H9 (cell line): ENCODE results near the gene ANKRD7. TPM values are rescaled to one million over a fixed set of nuclear protein-coding genes. Genes with fewer than 3 reads are reported as not detected.

Experiments
- DNase-seq: peaks from one replicate; pipeline ENCODE4 v3.0.0-alpha.2; 2017
- H2AFZ ChIP-seq: one replicate; pipeline ENCODE4 v1.6.1; 2013; ENCODE audit warnings: mild to moderate bottlenecking, low read length, control low read depth, moderate library complexity
- H2AK5ac ChIP-seq: 2 replicates; pipeline ENCODE4 v1.6.1; 2013; ENCODE audit warnings: low read length, control low read depth, mixed read lengths; ENCODE audit not compliant: insufficient read length
- H2BK120ac ChIP-seq: one replicate; pipeline ENCODE4 v1.6.1; 2013; ENCODE audit warnings: low read depth, mild to moderate bottlenecking, low read length, control low read depth, inconsistent platforms; ENCODE audit not compliant: poor library complexity, severe bottlenecking
- H2BK12ac ChIP-seq: 2 replicates; pipeline ENCODE4 v1.6.1; 2013; ENCODE audit warnings: low read length, control low read depth, mixed read lengths, low read depth; ENCODE audit not compliant: insufficient read length
- H2BK15ac ChIP-seq: 2 replicates; pipeline ENCODE4 v1.6.1; 2013; ENCODE audit warnings: low read depth, low read length, control low read depth
- H2BK20ac ChIP-seq: one replicate; pipeline ENCODE4 v1.6.1; 2013; ENCODE audit warnings: low read depth, mild to moderate bottlenecking, low read length, control low read depth, inconsistent platforms; ENCODE audit not compliant: poor library complexity, severe bottlenecking
- H2BK5ac ChIP-seq: 2 replicates; pipeline ENCODE4 v1.6.1; 2013; ENCODE audit warnings: low read length, control low read depth, mixed read lengths; ENCODE audit not compliant: insufficient read length
- H3K14ac ChIP-seq: 2 replicates; pipeline ENCODE4 v1.6.1; 2013; ENCODE audit warnings: low read length, control low read depth; ENCODE audit not compliant: insufficient read depth
- H3K18ac ChIP-seq: 2 replicates; pipeline ENCODE4 v1.6.1; 2013; ENCODE audit warnings: low read depth, mild to moderate bottlenecking, mixed read lengths, low read length, control low read depth; ENCODE audit not compliant: insufficient read length
- H3K23ac ChIP-seq: 2 replicates; pipeline ENCODE4 v1.6.1; 2013; ENCODE audit warnings: low read length, control low read depth, mixed read lengths, low read depth; ENCODE audit not compliant: insufficient read length
- H3K23me2 ChIP-seq: 2 replicates; pipeline ENCODE4 v1.6.1; 2013; ENCODE audit warnings: low read depth, mild to moderate bottlenecking, mixed read lengths, low read length, control low read depth; ENCODE audit not compliant: insufficient read length, poor library complexity, severe bottlenecking
- H3K27ac ChIP-seq: 2 replicates; pipeline ENCODE4 v1.5.1; 2013; ENCODE audit warnings: low read length, control low read depth, mixed read lengths, low read depth; ENCODE audit not compliant: insufficient read length
- H3K27me3 ChIP-seq: 2 replicates; pipeline ENCODE4 v1.6.1; 2013; ENCODE audit warnings: low read length, control low read depth, inconsistent platforms; ENCODE audit not compliant: insufficient read depth
- H3K4ac ChIP-seq: 2 replicates; pipeline ENCODE4 v1.6.1; 2013; ENCODE audit warnings: low read depth, mild to moderate bottlenecking, control low read depth, inconsistent platforms, low read length, moderate library complexity
- H3K4me1 ChIP-seq: 2 replicates; pipeline ENCODE4 v1.6.1; 2013; ENCODE audit warnings: low read length, control low read depth, inconsistent platforms; ENCODE audit not compliant: insufficient read depth
- H3K4me2 ChIP-seq: 2 replicates; pipeline ENCODE4 v1.6.1; 2013; ENCODE audit warnings: low read length, control low read depth, mixed read lengths; ENCODE audit not compliant: insufficient read length, insufficient read depth
- H3K56ac ChIP-seq: 2 replicates; pipeline ENCODE4 v1.6.1; 2013; ENCODE audit warnings: low read depth, mild to moderate bottlenecking, mixed read lengths, low read length, control low read depth; ENCODE audit not compliant: insufficient read length
- H3K79me1 ChIP-seq: 2 replicates; pipeline ENCODE4 v1.6.1; 2013; ENCODE audit warnings: low read depth, mild to moderate bottlenecking, moderate library complexity, low read length, control low read depth, inconsistent platforms; ENCODE audit not compliant: insufficient read depth, poor library complexity, severe bottlenecking
- H3K79me2 ChIP-seq: 2 replicates; pipeline ENCODE4 v1.6.1; 2013; ENCODE audit warnings: low read length, control low read depth, inconsistent platforms; ENCODE audit not compliant: insufficient read depth
- H3K9ac ChIP-seq: 2 replicates; pipeline ENCODE4 v1.6.1; 2013; ENCODE audit warnings: low read length, control low read depth, mixed read lengths; ENCODE audit not compliant: insufficient read length; ENCODE audit errors: extremely low read depth
- H3K9me3 ChIP-seq: one replicate; pipeline ENCODE4 v1.6.1; 2013; ENCODE audit warnings: low read depth, low read length, inconsistent platforms; ENCODE audit not compliant: control insufficient read depth
- H3T11ph ChIP-seq: one replicate; pipeline ENCODE4 v1.6.1; 2013; ENCODE audit warnings: mild to moderate bottlenecking, low read length, control low read depth, inconsistent platforms
- H4K20me1 ChIP-seq: one replicate; pipeline ENCODE4 v1.6.1; 2013; ENCODE audit not compliant: control insufficient read depth, insufficient read length, insufficient read depth
- H4K5ac ChIP-seq: 2 replicates; pipeline ENCODE4 v1.6.1; 2013; ENCODE audit warnings: low read depth, mild to moderate bottlenecking, mixed read lengths, low read length, control low read depth; ENCODE audit not compliant: insufficient read length
- H4K8ac ChIP-seq: replicated peaks from 2 replicates; pipeline ENCODE4 v1.6.1; 2013; ENCODE audit warnings: low read length, control low read depth, mixed read lengths, low read depth; ENCODE audit not compliant: insufficient read length
- H4K91ac ChIP-seq: 2 replicates; pipeline ENCODE4 v1.6.1; 2013; ENCODE audit warnings: low read depth, mild to moderate bottlenecking, moderate library complexity, mixed read lengths, low read length, control low read depth; ENCODE audit not compliant: insufficient read length
- H3K27ac Mint-ChIP-seq, 3 experiments: 2 replicates in 2 of 3; 3 replicates in 1 of 3; pipeline ENCODE4 v1.8.0; 2020 to 2021; ENCODE audit warnings: mixed read lengths in 3 of 3, mild to moderate bottlenecking in 1 of 3, moderate library complexity in 1 of 3
- H3K27me3 Mint-ChIP-seq: 2 replicates; pipeline ENCODE4 v1.8.0; 2021; ENCODE audit warnings: low read depth, mild to moderate bottlenecking, moderate library complexity, mixed read lengths
- H3K36me3 Mint-ChIP-seq, 3 experiments: 2 replicates in 2 of 3; 3 replicates in 1 of 3; pipeline ENCODE4 v1.8.0; 2020 to 2021; ENCODE audit warnings: low read depth in 3 of 3, mixed read lengths in 3 of 3; ENCODE audit not compliant: insufficient read depth in 1 of 3
- H3K4me1 Mint-ChIP-seq, 2 experiments: 2 replicates each; pipeline ENCODE4 v1.8.0; 2020; ENCODE audit warnings: mixed read lengths in 2 of 2
- H3K4me3 Mint-ChIP-seq, 2 experiments: 2 replicates in 1 of 2; 3 replicates in 1 of 2; pipeline ENCODE4 v1.8.0; 2020 to 2021; ENCODE audit warnings: mild to moderate bottlenecking in 2 of 2, mixed read lengths in 2 of 2, moderate library complexity in 1 of 2
- H3K9me3 Mint-ChIP-seq, 2 experiments: 2 replicates in 1 of 2; 3 replicates in 1 of 2; pipeline ENCODE4 v1.8.0; 2020; ENCODE audit warnings: mild to moderate bottlenecking in 2 of 2, mixed read lengths in 2 of 2, moderate library complexity in 1 of 2
- CTCF ChIP-seq: fragments of 200-600 bp; sonication (generic); conservative IDR thresholded peaks from 3 replicates; pipeline ENCODE4 v1.8.0; 2021; ENCODE audit warnings: antibody characterized with exemption, mild to moderate bottlenecking
- total RNA-seq: library from RNA; stranded (reverse); gene quantifications from 2 replicates; pipeline ENCODE4 v1.2.1, GENCODE V29; 2021

ANKRD7 gene
- total RNA-seq, 1 experiment from 2014 or later, result not detected

GRCh38 chr7:118264836-118265235 is 40.3 kb downstream of the ANKRD7 start:
- H4K5ac ChIP-seq, result no peak overlapping the region
- H3K4me2 ChIP-seq, result no peak overlapping the region
- H3K79me1 ChIP-seq, result no peaks in the 10 kb centered on the region
- no peaks in the 10 kb centered on the region for H3K79me2 ChIP-seq
- H3K9ac ChIP-seq, result no peak overlapping the region
- H3K23ac ChIP-seq, result no peak overlapping the region
- H2BK15ac ChIP-seq, result no peak overlapping the region
- no peak overlapping the region for H3T11ph ChIP-seq
- H4K20me1 ChIP-seq, result no peaks in the 10 kb centered on the region
- no peak overlapping the region for H3K14ac ChIP-seq
- Mint-ChIP-seq H3K27me3 (no peaks in the 10 kb centered on the region), H3K36me3 (no peaks in the 10 kb centered on the region), H3K4me1 (no peaks in the 10 kb centered on the region), H3K4me3 (no peak overlapping the region), H3K27ac (no peak overlapping the region), H3K9me3 (no peaks in the 10 kb centered on the region)
- TF ChIP-seq CTCF, result no peak
- no peak for DNase-seq
- no peak overlapping the region for H2BK120ac ChIP-seq
- H2BK20ac ChIP-seq, result no peak overlapping the region
- no peak overlapping the region for H3K56ac ChIP-seq
- no peaks in the 10 kb centered on the region for H3K23me2 ChIP-seq
- no peaks in the 10 kb centered on the region for H3K27me3 ChIP-seq
- H4K8ac ChIP-seq, result no peak overlapping the region
- no peak overlapping the region for H3K27ac ChIP-seq
- H2BK5ac ChIP-seq, result no peak overlapping the region
- no peak overlapping the region for H2AFZ ChIP-seq
- no peak overlapping the region for H3K4ac ChIP-seq
- no peaks in the 10 kb centered on the region for H3K9me3 ChIP-seq
- H4K91ac ChIP-seq, result no peak overlapping the region
- no peaks in the 10 kb centered on the region for H3K4me1 ChIP-seq
- no peak overlapping the region for H3K18ac ChIP-seq
- H2BK12ac ChIP-seq, result no peak overlapping the region
- H2AK5ac ChIP-seq, result no peak overlapping the region
